KOPT-K1 (cell line): Measurements from ENCODE around the gene DCHS1.
A peak's percentile ranks its signal among the peaks of the same experiment; 100 is the strongest.

Source experiments
- H3K27ac ChIP-seq: fragments of 200-600 bp; sonication (generic); 2 replicates; pipeline ENCODE4 v1.5.1; 2016; ENCODE audit warnings: antibody characterized with exemption, mild to moderate bottlenecking, low read depth, low read length; ENCODE audit not compliant: poor library complexity, severe bottlenecking
- H3K36me3 ChIP-seq: fragments of 200-600 bp; sonication (generic); 2 replicates; pipeline ENCODE4 v1.5.1; 2017; ENCODE audit warnings: antibody characterized with exemption, mild to moderate bottlenecking, low read length, moderate library complexity; ENCODE audit not compliant: insufficient read depth
- H3K9me3 ChIP-seq: fragments of 200-600 bp; sonication (generic); 2 replicates; pipeline ENCODE4 v1.5.1; 2017; ENCODE audit warnings: antibody characterized with exemption, low read length, mild to moderate bottlenecking; ENCODE audit not compliant: insufficient read depth, poor library complexity, severe bottlenecking

DCHS1 gene

GRCh38 chr11:6608011-6608410, 47.6 kb downstream of the DCHS1 start:
- Histone ChIP-seq H3K36me3 (peaks cover 41% of the 10 kb centered on the region), H3K27ac (no peak overlapping the region), H3K9me3 (no peaks in the 10 kb centered on the region)

GRCh38 chr11:6607190-6607795, 48.3 kb downstream of the DCHS1 start:
- Histone ChIP-seq H3K36me3 (peaks cover 41% of the 10 kb centered on the region), H3K27ac (no peak overlapping the region), H3K9me3 (no peaks in the 10 kb centered on the region)

GRCh38 chr11:6606471-6607189, 49.0 kb downstream of the DCHS1 start:
- Histone ChIP-seq H3K36me3 (peaks cover 47% of the 10 kb centered on the region), H3K9me3 (no peaks in the 10 kb centered on the region)

GRCh38 chr11:6604790-6605189, 50.8 kb downstream of the DCHS1 start:
- Histone ChIP-seq H3K36me3 (peaks cover 51% of the 10 kb centered on the region), H3K9me3 (no peaks in the 10 kb centered on the region), H3K27ac (peak overlapping the region; percentile 70)

More at GRCh38 chr11:6606471-6607189, 49.0 kb downstream of the DCHS1 start:
- H3K27ac ChIP-seq, result no peak overlapping the region

- H3K36me3 ChIP-seq, result peaks cover 51% of the 10 kb centered on the region
- H3K27ac ChIP-seq, result peak overlapping the region; percentile 70
- no peaks in the 10 kb centered on the region for H3K9me3 ChIP-seq
Observed at GRCh38 chr11:6604081-6604626, 51.5 kb downstream of the DCHS1 start.

- H3K36me3 ChIP-seq, result peaks cover 51% of the 10 kb centered on the region
- no peaks in the 10 kb centered on the region for H3K9me3 ChIP-seq
- peak within 1 kb of the TSS; percentile 70 for H3K27ac ChIP-seq
Observed at GRCh38 chr11:6603287-6604080, 52.1 kb downstream of the DCHS1 start, which contains the start of the genes ILK and RRP8. ILK (plus strand) TSS chr11:6603774; CDS start chr11:6604272, 498 bp downstream. RRP8 (minus strand) TSS chr11:6603616; CDS start chr11:6603502, 114 bp downstream.

- Histone ChIP-seq H3K9me3 (no peaks in the 10 kb centered on the region), H3K27ac (peak overlapping the region; percentile 70), H3K36me3 (peaks cover 51% of the 10 kb centered on the region)
Observed at GRCh38 chr11:6602096-6602940, 53.3 kb downstream of the DCHS1 start.

GRCh38 chr11:6601041-6601461, 54.6 kb downstream of the DCHS1 start:
- H3K27ac ChIP-seq, result no peak overlapping the region
- H3K36me3 ChIP-seq, result peaks cover 62% of the 10 kb centered on the region
- H3K9me3 ChIP-seq, result no peaks in the 10 kb centered on the region

GRCh38 chr11:6599881-6600390, 55.7 kb downstream of the DCHS1 start:
- no peak overlapping the region for H3K27ac ChIP-seq
- H3K9me3 ChIP-seq, result no peaks in the 10 kb centered on the region
- H3K36me3 ChIP-seq, result peaks cover 72% of the 10 kb centered on the region

- Histone ChIP-seq H3K27ac (no peak overlapping the region), H3K36me3 (peaks cover 76% of the 10 kb centered on the region), H3K9me3 (no peaks in the 10 kb centered on the region)
Observed at GRCh38 chr11:6599449-6599848, 56.2 kb downstream of the DCHS1 start.

- Histone ChIP-seq H3K27ac (no peak overlapping the region), H3K36me3 (peaks cover 83% of the 10 kb centered on the region), H3K9me3 (no peaks in the 10 kb centered on the region)
Observed at GRCh38 chr11:6598555-6598954, 57.1 kb downstream of the DCHS1 start.

- H3K9me3 ChIP-seq, result no peaks in the 10 kb centered on the region
- no peak overlapping the region for H3K27ac ChIP-seq
- peaks cover 95% of the 10 kb centered on the region for H3K36me3 ChIP-seq
Observed at GRCh38 chr11:6596239-6596877, 59.3 kb downstream of the DCHS1 start.

- Histone ChIP-seq H3K27ac (no peak overlapping the region), H3K36me3 (peaks cover 75% of the 10 kb centered on the region), H3K9me3 (no peaks in the 10 kb centered on the region)
Observed at GRCh38 chr11:6594142-6594768, 61.4 kb downstream of the DCHS1 start.
